H1 (cell line): Measurements from ENCODE around the gene KIAA0930. TPM values are rescaled to one million over a fixed set of nuclear protein-coding genes. Genes with fewer than 3 reads are reported as not detected.

Source experiments
- CTCF ChIA-PET: fragments of 300-600 bp; sonication (Branson Sonifier 250); formaldehyde crosslinking; loops from one replicate; lab custom pipeline; 2021; ENCODE audit not compliant: partially characterized antibody; lab: Charles Lee
- POLR2A ChIA-PET: fragments of 300-600 bp; sonication (Branson Sonifier 250); formaldehyde crosslinking; loops from one replicate; lab custom pipeline; 2021; ENCODE audit warnings: inconsistent platforms; ENCODE audit not compliant: partially characterized antibody; lab: Charles Lee
- DNase-seq, 2 experiments: peaks; one replicate each; pipeline versions ENCODE4 v3.0.0 to v3.0.0-alpha.2; 2010 to 2022; ENCODE audit warnings: low spot score in 2 of 2, low read depth in 1 of 2, mixed read lengths in 1 of 2
- FAIRE-seq: peaks from 2 replicates; lab custom pipeline; 2011; peaks lifted over from hg19 to GRCh38; lab: Jason Lieb, UNC
- H2AFZ ChIP-seq: 2 replicates; pipeline ENCODE4 v1.8.1; 2012; ENCODE audit warnings: low read length, inconsistent platforms
- H2AK5ac ChIP-seq: 2 replicates; pipeline ENCODE4 v1.6.1; 2013; ENCODE audit warnings: low read depth, low read length
- H2BK120ac ChIP-seq: replicated peaks from 2 replicates; pipeline ENCODE3; 2013; ENCODE audit warnings: low read depth, low read length, inconsistent platforms
- H2BK12ac ChIP-seq: 2 replicates; pipeline ENCODE4 v1.6.1; 2013; ENCODE audit warnings: low read depth, low read length
- H2BK15ac ChIP-seq: 2 replicates; pipeline ENCODE4 v1.6.1; 2013; ENCODE audit warnings: low read length
- H2BK20ac ChIP-seq: 2 replicates; pipeline ENCODE4 v1.6.1; 2013; ENCODE audit warnings: low read length
- H2BK5ac ChIP-seq: 2 replicates; pipeline ENCODE4 v1.6.1; 2013; ENCODE audit warnings: low read depth, low read length
- H3K14ac ChIP-seq: 2 replicates; pipeline ENCODE4 v1.6.1; 2013; ENCODE audit warnings: inconsistent platforms; ENCODE audit not compliant: insufficient read length
- H3K18ac ChIP-seq: 2 replicates; pipeline ENCODE4 v1.6.1; 2013; ENCODE audit warnings: low read length; ENCODE audit errors: extremely low read depth
- H3K23ac ChIP-seq: 2 replicates; pipeline ENCODE4 v1.6.1; 2013; ENCODE audit warnings: inconsistent platforms; ENCODE audit not compliant: insufficient read length
- H3K23me2 ChIP-seq: 2 replicates; pipeline ENCODE4 v1.6.1; 2013; ENCODE audit warnings: low read depth, low read length
- H3K27ac ChIP-seq: 2 replicates; pipeline ENCODE4 v1.6.1; 2011; ENCODE audit warnings: low read depth, low read length, inconsistent platforms
- H3K27me3 ChIP-seq, 4 experiments: replicated peaks in 1 of 4; 1 replicate in 1 of 4; 2 replicates in 3 of 4; pipeline versions ENCODE4 v1.6.1 to v1.8.1; 2011 to 2013; ENCODE audit warnings: low read length in 3 of 4, mild to moderate bottlenecking in 3 of 4, inconsistent platforms in 2 of 4, mixed read lengths in 2 of 4, moderate library complexity in 1 of 4; ENCODE audit not compliant: control insufficient read depth in 3 of 4, insufficient read depth in 3 of 4; ENCODE audit errors: extremely low read depth in 1 of 4
- H3K36me3 ChIP-seq, 4 experiments: 2 replicates each; pipeline versions ENCODE4 v1.6.1 to v1.8.1; 2011 to 2013; ENCODE audit warnings: mild to moderate bottlenecking in 4 of 4, low read length in 3 of 4, moderate library complexity in 2 of 4, control low read depth in 1 of 4, inconsistent platforms in 1 of 4; ENCODE audit not compliant: insufficient read depth in 4 of 4, control insufficient read depth in 2 of 4
- H3K4ac ChIP-seq: replicated peaks from 2 replicates; pipeline ENCODE3; 2013; ENCODE audit warnings: low read length, low read depth, mixed read lengths, inconsistent platforms; ENCODE audit not compliant: insufficient read length
- H3K4me1 ChIP-seq, 4 experiments: replicated peaks in 1 of 4; 1 replicate in 1 of 4; 2 replicates in 3 of 4; pipeline versions ENCODE4 v1.6.1 to v1.8.1; 2011 to 2013; ENCODE audit warnings: low read length in 3 of 4, inconsistent platforms in 2 of 4, mixed read lengths in 1 of 4; ENCODE audit not compliant: insufficient read depth in 4 of 4, control insufficient read depth in 3 of 4
- H3K4me2 ChIP-seq, 2 experiments: 2 replicates each; pipeline versions ENCODE4 v1.6.1 to v1.8.1; 2011 to 2013; ENCODE audit warnings: low read depth in 2 of 2, low read length in 2 of 2, control low read depth in 1 of 2, inconsistent platforms in 1 of 2, mild to moderate bottlenecking in 1 of 2; ENCODE audit not compliant: insufficient read depth in 1 of 2
- H3K4me3 ChIP-seq, 4 experiments: fragments of 200-600, 300-600 bp in 1 of 4; sonication (generic), shearing (Covaris generic), sonication (Bioruptor Twin) in 1 of 4; 2 replicates each; pipeline versions ENCODE4 v1.5.1 to v1.8.1; 2011 to 2016; ENCODE audit warnings: low read length in 4 of 4, low read depth in 3 of 4, control low read depth in 2 of 4, inconsistent platforms in 2 of 4, mild to moderate bottlenecking in 2 of 4, mixed read lengths in 1 of 4, moderate library complexity in 1 of 4; ENCODE audit not compliant: insufficient read depth in 2 of 4; ENCODE audit errors: extremely low read depth in 1 of 4
- H3K56ac ChIP-seq: replicated peaks from 2 replicates; pipeline ENCODE3; 2013; ENCODE audit warnings: low read depth, mild to moderate bottlenecking, mixed read lengths, low read length, inconsistent platforms; ENCODE audit not compliant: insufficient read length
- H3K79me1 ChIP-seq: 2 replicates; pipeline ENCODE4 v1.6.1; 2013; ENCODE audit warnings: low read depth, low read length, control low read depth
- H3K79me2 ChIP-seq, 2 experiments: 2 replicates each; pipeline versions ENCODE4 v1.6.1 to v1.8.1; 2012 to 2013; ENCODE audit warnings: low read length in 2 of 2, mild to moderate bottlenecking in 2 of 2, inconsistent platforms in 1 of 2; ENCODE audit not compliant: insufficient read depth in 2 of 2, control insufficient read depth in 1 of 2
- H3K9ac ChIP-seq, 4 experiments: replicated peaks in 1 of 4; 1 replicate in 1 of 4; 2 replicates in 3 of 4; pipeline versions ENCODE4 v1.6.1 to v1.8.1; 2011 to 2013; ENCODE audit warnings: low read depth in 3 of 4, low read length in 3 of 4, control low read depth in 2 of 4, mild to moderate bottlenecking in 2 of 4, moderate library complexity in 2 of 4, inconsistent platforms in 1 of 4; ENCODE audit errors: extremely low read depth in 1 of 4
- H3K9me3 ChIP-seq, 2 experiments: 2 replicates each; pipeline versions ENCODE4 v1.6.1 to v1.8.1; 2012 to 2013; ENCODE audit warnings: mild to moderate bottlenecking in 2 of 2, moderate library complexity in 2 of 2, control low read depth in 1 of 2, inconsistent platforms in 1 of 2, low read depth in 1 of 2, low read length in 1 of 2, mixed read lengths in 1 of 2; ENCODE audit not compliant: insufficient read depth in 2 of 2
- H4K20me1 ChIP-seq, 2 experiments: replicated peaks in 1 of 2; 2 replicates each; pipeline versions ENCODE3 to v1.8.1; 2011 to 2013; ENCODE audit warnings: inconsistent platforms in 2 of 2, low read length in 2 of 2, mild to moderate bottlenecking in 1 of 2; ENCODE audit not compliant: insufficient read depth in 2 of 2, control insufficient read depth in 1 of 2
- H4K5ac ChIP-seq: 2 replicates; pipeline ENCODE4 v1.6.1; 2013; ENCODE audit warnings: low read length, low read depth, mixed read lengths, inconsistent platforms; ENCODE audit not compliant: insufficient read length
- H4K8ac ChIP-seq: 2 replicates; pipeline ENCODE4 v1.8.0; 2013; ENCODE audit warnings: mild to moderate bottlenecking, moderate library complexity, low read length, inconsistent platforms; ENCODE audit not compliant: insufficient read depth; ENCODE audit errors: extremely low read depth
- H4K91ac ChIP-seq: replicated peaks from 2 replicates; pipeline ENCODE3; 2013; ENCODE audit warnings: low read length, mixed read lengths, inconsistent platforms; ENCODE audit not compliant: insufficient read length
- CEBPB ChIP-seq: IDR thresholded peaks from 2 replicates; pipeline ENCODE4 v1.6.1; 2012; ENCODE audit warnings: low read depth, low read length
- GABPA ChIP-seq: IDR thresholded peaks from 2 replicates; pipeline ENCODE4 v1.6.1; 2011; ENCODE audit warnings: mild to moderate bottlenecking, low read length, moderate library complexity, borderline replicate concordance; ENCODE audit not compliant: insufficient read depth
- POLR2AphosphoS5 ChIP-seq: IDR thresholded peaks from 2 replicates; pipeline ENCODE4 v1.6.1; 2011; ENCODE audit warnings: low read depth, low read length
- WGBS, 2 experiments: shearing (Covaris generic) in 1 of 2; methylation state at CpG; one replicate each; pipeline versions ENCODE4 v1.1.6 to v1.1.7; 2013 to 2015; ENCODE audit warnings: low lambda C conversion rate in 2 of 2, mixed read lengths in 2 of 2, inconsistent platforms in 1 of 2, low coverage in 1 of 2, missing lambda C conversion rate in 1 of 2; ENCODE audit not compliant: insufficient replicate concordance in 2 of 2, insufficient coverage in 1 of 2, insufficient read length in 1 of 2; ENCODE audit errors: extremely low coverage in 1 of 2, missing lambda C conversion rate in 1 of 2; 5-methylcytosine and 5-hydroxymethylcytosine counted together
- polyA plus RNA-seq, 7 experiments: library from polyadenylated mRNA; depleted of rRNA in 3 of 7; stranded (reverse) in 5 of 7; unstranded in 2 of 7; fragments of >200 nt in 5 of 7; fragments of 200-250 nt in 2 of 7; gene quantifications; 1 replicate in 5 of 7; 2 replicates in 1 of 7; 4 replicates in 1 of 7; pipeline versions ENCODE4 v1.2.1 to v1.2.3, GENCODE V29; 2011 to 2013; ENCODE audit warnings: missing spikeins in 2 of 7, mixed read lengths in 2 of 7
- total RNA-seq: library from RNA; stranded (reverse); fragmentation: NEBNext Ultra II Directional; extraction: Animal tissue kit (Norgen Biotek cat#: 25700); gene quantifications from 2 replicates; pipeline ENCODE4 v1.2.1, GENCODE V29; 2021
- TF ChIP-seq, protein P1 (sequence below): IDR thresholded peaks from 2 replicates; pipeline ENCODE4 v1.6.1; 2012; ENCODE audit warnings: low read length, inconsistent platforms

Gene KIAA0930
- total and polyA plus RNA-seq, 2 of the 8 experiments (the other 6 are each of a cell fraction or from before 2014, with no cell fraction given) = 61.9 to 66.1 TPM

DNA sequence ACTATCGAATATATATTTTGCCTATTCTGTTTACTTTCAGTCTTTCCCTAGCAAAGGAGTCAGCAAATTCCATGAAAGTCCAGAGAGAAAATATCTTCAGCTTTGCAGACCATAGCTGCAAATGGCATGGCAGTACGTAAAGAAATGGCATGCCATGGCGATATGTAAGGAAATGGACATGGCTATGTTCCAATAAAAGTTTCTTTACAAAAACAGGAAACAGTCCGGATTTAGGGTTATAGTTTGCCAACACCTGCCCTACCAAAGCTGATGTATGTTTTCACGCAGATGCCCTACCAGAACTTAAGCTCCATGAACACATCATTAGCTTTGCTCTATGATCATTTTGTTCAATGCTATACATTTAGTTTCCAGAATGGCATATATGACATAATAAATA lies 19.5 kb downstream of the KIAA0930 start:
- no peak overlapping the region for H3K4me2 ChIP-seq
- H3K27me3 ChIP-seq = no peaks in the 10 kb centered on the region
- H3K27ac ChIP-seq = no peak overlapping the region
- no peak overlapping the region for H2BK15ac ChIP-seq
- peaks cover 7 to 20% (median 14%) of the 10 kb centered on the region in 4 experiments for H3K4me1 ChIP-seq
- no peak overlapping the region for H4K8ac ChIP-seq
- H3K36me3 ChIP-seq = no peaks in the 10 kb centered on the region
- H4K20me1 ChIP-seq = peaks cover 5 to 27% of the 10 kb centered on the region in 2 experiments
- H3K23ac ChIP-seq = no peak overlapping the region
- no peak for DNase-seq
- FAIRE-seq = no peak
- no peak overlapping the region for H3K18ac ChIP-seq
- no peaks in the 10 kb centered on the region for H3K23me2 ChIP-seq
- no peak overlapping the region for H2BK20ac ChIP-seq
- H3K4ac ChIP-seq = no peak overlapping the region
- no peak overlapping the region for H2BK5ac ChIP-seq
- H3K9me3 ChIP-seq = no peaks in the 10 kb centered on the region
- no peak overlapping the region for H4K91ac ChIP-seq
- no peak overlapping the region for H3K14ac ChIP-seq
- H4K5ac ChIP-seq = no peak overlapping the region
- POLR2A ChIA-PET = interaction anchor here (1.2 kb wide), 1 partner anchor 10 kb away, joined by 3 read pairs; no protein-coding TSS in a partner anchor
- no peak overlapping the region for H3K4me3 ChIP-seq
- H3K79me1 ChIP-seq = peaks cover 7% of the 10 kb centered on the region
- WGBS, 2 experiments = 88% methylated on average over 5 of the region's 5 CpGs; no CpG with 5 or more reads in 1 of the 2 experiments
- no peak overlapping the region for H3K9ac ChIP-seq
- no peak overlapping the region for H2AK5ac ChIP-seq
- H2AFZ ChIP-seq = no peak overlapping the region
- CTCF ChIA-PET = interaction anchor here (0.7 to 2.7 kb wide), 3 partner anchors 13 to 126 kb away, joined by 3 to 22 read pairs (median 3); no protein-coding TSS in a partner anchor
- H2BK120ac ChIP-seq = no peak overlapping the region
- peaks cover 0 to 16% of the 10 kb centered on the region in 2 experiments; a peak in 2 of 4 replicates for H3K79me2 ChIP-seq
- H2BK12ac ChIP-seq = no peak overlapping the region
- H3K56ac ChIP-seq = no peak overlapping the region
- TF ChIP-seq, protein P1, sequence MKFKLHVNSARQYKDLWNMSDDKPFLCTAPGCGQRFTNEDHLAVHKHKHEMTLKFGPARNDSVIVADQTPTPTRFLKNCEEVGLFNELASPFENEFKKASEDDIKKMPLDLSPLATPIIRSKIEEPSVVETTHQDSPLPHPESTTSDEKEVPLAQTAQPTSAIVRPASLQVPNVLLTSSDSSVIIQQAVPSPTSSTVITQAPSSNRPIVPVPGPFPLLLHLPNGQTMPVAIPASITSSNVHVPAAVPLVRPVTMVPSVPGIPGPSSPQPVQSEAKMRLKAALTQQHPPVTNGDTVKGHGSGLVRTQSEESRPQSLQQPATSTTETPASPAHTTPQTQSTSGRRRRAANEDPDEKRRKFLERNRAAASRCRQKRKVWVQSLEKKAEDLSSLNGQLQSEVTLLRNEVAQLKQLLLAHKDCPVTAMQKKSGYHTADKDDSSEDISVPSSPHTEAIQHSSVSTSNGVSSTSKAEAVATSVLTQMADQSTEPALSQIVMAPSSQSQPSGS = no peak
- TF ChIP-seq GABPA = no peak
- TF ChIP-seq POLR2AphosphoS5 = no peak
- TF ChIP-seq CEBPB = no peak
